NCI-H345 treated with DMSO at 0.1 percent for 48 hours (cell line): ENCODE results near the gene COLGALT1.
A peak's percentile ranks its signal among the peaks of the same experiment; 100 is the strongest.
"Not testable (repeated sequence)": the region's sequence is repeated elsewhere in the genome, so short reads cannot be mapped to it uniquely, and the experiment has no call there.

Experiments
- DNase-seq: peaks from one replicate; lab custom pipeline; 2025; ENCODE audit not compliant: unreplicated experiment; lab: John Stamatoyannopoulos, UW

COLGALT1 gene

DNA sequence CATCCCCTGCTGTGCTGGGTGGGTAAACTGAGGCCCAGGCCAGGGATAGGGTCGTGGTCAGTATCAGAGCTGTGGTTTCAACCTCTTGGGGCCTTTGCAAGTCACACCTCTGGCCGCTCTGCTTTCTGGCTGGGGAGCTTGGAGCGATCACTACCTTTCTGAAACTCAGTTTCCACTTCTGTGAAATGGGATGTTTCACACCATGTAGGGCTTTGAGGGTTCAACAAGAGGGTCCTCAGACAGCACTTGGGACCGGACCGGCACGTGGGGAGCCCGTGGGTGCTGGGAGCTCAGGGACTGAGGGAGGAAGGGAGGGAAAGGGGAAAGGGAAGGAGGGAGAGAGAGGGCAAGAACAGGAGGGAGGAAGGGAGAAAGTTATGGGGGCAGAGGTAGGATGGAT is 22.9 kb upstream of the COLGALT1 start:
- no peak for DNase-seq

DNA sequence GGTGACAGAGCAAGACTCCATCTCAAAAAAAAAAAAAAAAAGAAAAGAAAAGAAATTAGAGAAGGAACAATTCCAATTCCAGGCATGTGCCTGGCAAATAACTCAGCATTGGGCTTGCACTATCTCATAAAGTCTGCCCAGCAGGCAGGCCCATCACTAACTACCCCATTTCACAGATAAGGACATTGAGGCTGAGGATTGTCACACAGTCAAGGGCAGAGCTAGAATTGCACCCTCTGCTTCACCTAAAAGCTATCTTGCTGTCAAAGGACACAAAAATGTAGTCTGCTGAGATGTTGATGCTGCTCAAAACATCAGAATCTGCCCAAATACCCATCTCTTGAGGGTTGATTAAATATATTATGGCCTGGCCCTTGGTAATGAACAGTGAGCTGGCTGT is 20.7 kb upstream of the COLGALT1 start:
- DNase-seq, result no peak

DNA sequence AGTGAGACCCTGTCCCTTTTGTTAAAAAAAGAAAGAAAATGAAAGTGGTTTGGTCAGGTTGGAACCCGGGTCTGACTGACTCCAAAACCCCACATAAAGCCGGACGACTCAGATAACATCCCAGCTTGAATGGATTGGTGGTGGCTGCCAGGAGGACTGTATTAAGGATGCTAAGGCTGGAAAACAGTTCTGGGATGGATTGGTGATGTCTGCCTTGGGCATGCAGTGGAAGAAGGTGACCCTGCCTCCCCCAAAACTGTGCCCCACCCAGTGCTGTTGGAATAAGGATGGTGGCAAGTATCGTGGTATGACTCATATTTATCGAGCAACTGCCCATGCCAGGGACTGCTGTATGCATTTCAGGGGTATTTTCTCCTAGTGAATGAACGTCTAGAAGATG is 18.5 kb upstream of the COLGALT1 start:
- no peak for DNase-seq

DNA sequence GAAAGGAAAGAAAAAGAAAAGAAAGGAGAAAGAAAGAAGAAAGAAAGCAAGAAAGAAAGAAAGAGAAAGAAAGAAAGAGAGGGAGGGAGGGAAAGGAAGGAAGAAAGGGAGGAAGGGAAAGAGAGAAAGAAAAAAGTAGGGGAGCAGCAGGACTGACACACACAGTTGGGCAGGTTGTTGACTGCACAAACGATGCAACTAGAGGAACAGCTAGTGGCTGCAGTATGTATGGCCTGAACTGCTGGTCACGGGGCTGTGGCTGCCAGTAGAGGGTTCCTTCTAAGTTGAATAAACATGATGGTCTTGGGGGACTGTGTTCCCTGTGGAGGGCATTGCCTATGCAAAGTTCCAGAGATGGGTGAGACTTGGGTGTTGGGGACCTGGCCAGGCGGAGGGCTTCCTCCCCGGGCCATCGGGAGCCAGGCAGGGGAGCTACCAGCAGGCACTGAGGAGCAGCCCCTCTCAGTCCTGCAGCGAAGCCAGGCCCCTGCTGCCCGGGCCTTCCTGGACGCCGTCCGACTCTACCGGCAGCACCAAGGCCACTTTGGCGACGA is 16.7 kb upstream of the COLGALT1 start:
- no peak for DNase-seq

DNA sequence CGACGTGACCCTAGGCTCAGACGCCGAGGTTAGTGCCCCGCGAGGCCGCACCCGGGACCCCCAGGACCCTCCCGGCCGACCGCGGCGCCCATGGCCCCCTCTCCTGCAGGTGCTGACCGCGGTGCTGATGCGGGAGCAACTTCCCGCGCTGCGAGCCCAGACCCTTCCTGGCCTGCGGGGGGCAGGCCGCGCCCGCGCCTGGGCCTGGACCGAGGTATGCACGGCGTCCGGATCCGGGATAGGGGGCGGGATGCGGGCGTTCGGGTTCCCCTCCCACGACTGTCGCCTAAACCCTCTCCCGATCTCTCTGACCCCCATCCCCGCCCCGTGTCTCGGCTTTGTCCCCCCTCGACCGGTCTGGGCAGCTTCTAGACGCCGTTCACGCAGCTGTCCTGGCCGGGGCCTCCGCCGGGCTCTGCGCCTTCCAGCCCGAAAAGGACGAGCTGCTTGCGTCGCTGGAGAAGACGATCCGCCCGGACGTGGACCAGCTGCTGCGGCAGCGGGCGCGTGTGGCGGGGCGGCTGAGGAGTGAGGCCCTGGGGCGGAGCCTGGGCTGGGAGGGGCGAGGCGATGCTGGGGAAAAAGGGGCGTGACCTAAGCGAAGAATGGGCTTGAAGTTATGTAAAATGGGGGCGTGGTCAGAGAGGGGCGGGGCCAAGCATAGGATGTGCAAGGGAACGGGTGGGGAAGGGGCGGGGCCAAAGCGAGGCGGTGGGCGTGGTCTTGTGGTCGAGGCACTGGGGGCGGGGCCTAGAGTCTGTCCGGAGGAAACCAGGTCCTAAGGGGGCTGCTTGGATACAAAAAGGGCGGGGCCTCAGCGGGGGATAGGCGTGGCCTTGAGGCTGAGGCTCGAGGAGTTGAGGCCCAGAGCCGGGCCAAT is 16.0 kb upstream of the COLGALT1 start:
- peak; percentile 72 for DNase-seq

DNA sequence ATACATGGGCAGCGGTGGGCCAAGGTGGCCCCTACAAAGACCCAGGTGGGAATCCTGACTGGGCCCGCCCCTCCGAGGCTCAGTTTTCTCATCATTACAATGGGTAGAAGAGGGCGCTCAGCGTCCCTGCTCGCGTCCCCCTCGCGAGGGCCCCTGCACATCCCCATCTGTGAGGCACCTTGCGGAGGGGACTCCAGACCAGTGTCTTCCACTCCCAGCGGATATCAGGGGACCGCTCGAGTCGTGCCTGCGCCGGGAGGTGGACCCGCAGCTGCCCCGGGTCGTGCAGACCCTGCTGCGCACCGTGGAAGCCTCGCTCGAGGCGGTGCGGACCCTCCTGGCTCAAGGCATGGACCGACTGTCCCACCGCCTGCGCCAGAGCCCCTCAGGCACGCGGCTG is 15.3 kb upstream of the COLGALT1 start:
- no peak for DNase-seq

DNA sequence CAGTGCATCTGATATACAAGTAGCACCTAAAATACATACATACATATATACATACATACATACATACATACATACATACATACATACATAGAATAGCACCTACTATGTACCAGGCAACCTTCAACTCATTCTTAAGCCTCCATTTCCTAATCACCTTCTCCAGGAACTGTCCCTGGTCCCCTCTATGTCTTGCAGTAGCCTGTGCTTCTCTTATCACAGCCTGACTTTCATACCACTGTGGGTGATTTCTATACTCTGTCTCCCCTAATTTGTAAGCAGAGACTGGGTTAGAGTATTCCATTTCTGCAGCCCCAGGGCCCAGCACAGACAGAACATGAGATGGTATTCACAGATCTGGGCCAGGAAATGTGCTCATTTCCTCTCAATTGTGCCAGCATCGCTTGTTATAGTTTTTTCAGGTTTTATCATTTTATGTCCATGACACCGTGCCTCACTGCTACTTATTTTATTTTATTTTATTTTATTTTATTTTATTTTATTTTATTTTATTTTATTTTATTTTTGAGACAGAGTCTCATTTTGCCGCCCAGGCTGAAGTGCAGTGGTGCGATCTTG is 14.2 kb upstream of the COLGALT1 start:
- no peak for DNase-seq

DNA sequence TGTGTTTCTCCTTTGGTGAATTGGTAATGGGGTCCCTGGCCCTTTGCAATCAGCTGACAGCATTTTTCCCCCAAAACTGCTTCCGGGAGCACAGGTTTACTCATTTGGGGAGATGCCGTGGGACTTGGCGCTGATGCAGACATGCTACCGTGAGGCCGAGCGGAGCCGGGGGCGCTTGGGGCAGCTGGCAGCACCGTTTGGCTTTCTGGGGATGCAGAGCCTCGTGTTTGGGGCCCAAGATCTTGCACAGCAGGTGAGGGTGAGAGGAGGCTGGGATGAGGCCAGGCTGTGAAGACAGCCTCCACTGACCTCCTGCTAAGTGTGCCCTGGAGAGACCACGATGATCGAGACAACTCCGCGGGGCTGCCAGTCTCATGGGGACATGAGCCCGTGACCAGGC is 13.4 kb upstream of the COLGALT1 start:
- no peak for DNase-seq

DNA sequence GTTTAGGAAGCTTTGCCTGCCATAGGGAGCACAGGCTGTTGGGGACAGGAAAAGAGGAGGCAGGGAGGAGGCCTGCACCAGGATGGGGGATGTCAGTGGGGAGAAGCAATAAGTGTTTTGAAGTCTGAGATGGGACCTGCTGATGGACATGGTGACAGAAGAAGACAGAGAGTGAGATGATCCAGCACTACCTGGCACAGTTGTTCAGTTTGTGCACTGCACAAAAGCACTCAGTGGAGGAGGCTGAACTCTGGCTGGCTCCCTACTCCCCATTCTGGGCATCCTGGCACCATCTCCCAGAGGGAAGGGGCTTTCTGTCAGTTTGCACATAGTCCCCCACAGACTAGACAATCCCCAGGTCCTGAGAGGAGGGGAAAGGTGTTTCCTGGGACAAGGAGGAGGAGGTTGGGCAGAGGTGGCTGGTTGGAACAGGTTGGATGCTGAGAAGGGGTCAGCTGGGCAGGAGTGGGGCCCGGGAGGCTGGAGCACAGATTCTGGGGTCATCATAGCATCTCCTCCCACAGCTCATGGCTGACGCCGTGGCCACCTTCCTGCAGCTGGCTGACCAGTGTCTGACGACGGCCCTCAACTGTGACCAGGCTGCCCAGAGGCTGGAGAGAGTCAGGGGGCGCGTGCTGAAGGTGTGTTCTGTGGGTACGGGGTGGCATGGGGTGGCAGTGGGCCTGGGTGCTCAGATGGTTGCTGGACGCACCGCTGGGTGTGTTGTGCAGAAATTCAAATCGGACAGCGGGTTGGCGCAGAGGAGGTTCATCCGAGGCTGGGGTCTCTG is 12.5 kb upstream of the COLGALT1 start:
- DNase-seq, result no peak

DNA sequence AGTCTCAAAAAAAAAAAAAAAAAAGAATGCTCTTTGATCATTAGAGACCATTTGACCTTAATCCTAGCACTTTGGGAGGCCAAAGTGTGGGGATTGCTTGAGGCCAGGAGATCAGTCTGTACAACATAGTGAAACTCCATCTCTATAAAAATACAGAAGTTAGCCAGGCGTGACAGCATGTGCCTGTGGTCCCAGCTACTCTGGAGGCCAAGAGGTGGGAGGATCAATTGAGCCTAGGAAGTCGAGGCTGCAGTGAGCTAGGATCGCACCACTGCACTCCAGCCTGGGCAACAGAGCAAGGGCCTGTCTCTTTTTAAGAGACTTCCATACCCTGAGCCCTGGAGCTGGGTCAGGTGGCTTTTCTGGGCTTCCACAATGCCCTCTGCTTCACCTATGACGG is 11.5 kb upstream of the COLGALT1 start:
- DNase-seq, result no peak

DNA sequence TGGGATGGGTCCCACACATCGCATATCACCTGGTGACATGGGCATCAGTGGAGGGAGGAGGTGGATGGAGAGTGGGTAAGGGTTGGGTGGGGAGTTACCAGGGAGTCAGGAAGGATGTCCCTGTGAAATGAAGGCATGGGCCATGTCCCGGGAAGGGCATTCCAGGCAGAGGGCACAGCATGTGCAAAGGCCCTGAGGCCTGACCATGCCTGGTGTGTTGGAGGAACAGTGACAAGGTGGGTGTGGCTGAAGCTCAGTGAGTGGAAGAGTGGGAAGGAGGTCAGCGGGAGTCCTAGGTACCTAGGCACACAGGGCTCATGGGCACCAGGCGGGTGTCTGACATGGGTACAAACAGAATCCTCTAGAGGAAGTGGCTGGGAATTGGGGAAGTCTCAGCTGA is 11.0 kb upstream of the COLGALT1 start:
- DNase-seq, result no peak

DNA sequence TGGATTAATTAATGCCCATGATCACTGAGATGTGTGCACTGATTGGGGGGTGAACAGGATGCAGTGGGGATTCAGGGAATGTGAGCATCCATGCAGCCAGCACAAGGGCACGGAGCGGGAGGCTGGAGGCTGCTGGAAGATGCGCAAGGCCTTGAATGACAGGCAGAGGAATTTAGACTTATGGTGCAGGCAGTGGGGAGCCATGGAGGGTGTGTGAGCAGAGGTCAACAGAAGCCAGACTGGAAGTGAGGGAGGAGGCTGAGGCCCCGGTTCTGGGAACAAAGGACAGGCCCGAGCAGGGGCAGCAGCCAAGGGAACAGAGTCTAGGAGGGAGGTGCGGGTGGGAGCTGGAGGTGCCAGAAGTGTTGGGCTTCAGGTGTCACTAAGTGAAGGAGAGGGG is 7.3 kb upstream of the COLGALT1 start:
- no peak for DNase-seq

DNA sequence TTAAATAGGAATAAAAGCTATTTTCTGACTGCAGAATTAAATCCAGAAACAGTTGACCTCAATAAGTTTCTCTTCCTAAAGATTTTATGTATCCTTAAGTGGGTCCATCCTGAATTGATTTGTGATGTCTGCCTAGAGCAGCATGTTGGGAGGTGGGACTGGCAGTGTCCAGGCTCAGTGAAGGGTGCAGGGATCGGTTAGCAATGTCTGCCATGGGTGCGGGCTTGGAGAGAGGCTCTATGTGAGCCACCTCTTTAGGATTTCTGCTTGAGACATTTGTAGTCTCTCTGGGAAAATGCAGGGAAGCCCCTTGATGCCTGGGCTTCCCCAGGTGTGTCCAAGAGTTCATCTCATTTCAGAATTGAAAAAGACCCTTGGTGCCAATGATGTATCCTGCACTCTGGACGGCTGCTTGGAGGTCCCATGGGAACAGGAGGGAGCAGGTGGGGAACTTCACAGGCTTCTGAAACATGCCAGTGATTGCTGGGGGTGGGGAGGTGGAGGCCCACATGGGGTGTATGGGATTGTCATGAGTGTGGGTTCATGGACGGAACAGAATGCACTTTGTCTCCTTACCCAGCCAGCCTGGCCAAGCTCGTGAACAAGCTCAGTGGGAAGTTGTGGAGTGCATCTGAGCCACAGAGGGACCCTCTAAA is 6.2 kb upstream of the COLGALT1 start:
- no peak for DNase-seq

DNA sequence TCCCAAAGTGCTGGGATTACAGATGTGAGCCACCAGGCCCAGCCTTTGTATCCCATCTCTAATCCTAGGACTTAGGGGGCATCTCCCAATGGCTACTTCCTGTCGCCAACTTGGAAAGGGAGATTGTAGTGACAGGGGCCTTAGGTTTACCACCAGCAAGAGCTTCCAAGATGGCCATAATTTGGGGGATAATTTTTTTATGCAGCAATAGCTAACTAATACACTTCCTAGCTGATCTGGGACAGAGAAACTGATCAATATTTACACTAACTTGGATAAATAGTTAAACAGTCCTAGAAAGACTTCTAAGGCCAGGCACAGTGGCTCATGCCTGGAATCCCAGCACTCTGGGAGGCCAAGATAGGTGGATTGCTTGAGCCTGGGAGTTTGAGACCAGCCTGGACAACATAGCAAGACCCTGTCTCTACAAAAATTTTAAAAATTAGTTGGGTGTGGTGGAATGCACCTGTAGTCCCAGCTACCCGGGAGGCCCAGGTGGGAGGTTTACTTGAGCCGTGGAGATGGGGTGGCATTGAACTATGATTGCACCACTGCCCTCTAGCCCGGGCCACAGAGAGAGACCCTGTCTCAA is 5.3 kb upstream of the COLGALT1 start:
- no peak for DNase-seq

DNA sequence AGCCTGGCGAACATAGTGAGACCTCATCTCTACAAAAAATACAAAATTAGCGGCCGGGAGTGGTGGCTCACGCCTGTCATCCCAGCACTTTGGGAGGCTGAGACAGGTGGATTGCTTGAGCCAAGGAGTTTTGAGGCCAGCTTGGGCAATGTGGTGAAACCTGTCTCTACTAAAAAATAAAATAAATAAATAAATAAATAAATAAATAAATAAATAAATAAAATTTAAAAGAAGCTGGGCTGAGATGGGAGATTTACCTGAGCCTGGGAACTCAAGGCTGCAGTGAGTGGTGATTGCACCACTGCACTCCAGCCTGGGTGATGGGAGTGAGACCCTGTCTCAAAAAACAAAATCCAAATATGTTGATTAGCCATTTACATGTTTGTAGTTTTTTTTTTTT is 2.7 kb upstream of the COLGALT1 start:
- not testable (repeated sequence) for DNase-seq

DNA sequence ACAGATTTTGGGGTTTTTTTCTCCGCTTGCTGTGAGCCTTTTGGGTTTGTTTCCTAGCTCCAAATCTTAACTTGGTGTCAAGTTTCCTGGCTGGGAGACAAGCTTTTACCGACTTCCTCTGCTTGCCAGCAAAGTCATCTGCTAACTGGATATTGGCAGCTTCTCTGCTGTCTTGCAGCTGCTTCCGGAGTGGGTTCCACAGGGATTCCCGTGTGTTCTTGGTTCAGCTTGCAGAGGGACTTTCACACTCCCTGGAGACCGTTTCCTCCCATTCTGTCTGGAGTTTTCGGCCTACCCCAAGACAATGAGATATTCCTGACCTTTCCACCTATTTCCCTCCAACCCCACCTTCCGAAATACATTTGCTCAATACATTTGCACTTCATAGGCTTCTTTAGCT is 2.2 kb upstream of the COLGALT1 start:
- DNase-seq, result no peak

DNA sequence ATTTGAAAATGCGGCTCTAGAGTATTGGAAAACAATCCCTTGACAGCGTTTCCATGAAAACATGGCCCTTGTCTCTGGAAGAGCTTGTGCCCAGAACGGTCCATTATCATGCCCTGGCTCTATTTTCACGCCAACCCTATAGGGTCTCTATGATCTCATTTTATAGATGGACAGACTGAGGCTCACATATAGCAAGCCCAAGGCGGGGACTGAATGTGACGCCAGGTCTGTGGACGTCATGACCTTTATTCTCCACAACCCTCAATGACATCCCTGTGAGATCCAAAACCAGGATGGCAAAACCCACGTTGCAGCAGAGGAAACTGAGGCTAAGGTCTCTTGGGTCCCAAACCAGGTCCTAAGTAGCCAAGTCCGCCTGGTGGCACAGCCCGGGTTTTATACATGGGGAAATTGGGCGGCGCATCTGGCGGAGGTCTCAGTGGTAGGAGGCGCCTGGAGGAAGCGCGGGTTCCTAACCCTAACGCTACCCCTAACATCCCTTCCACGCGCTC is 425 bp upstream of the COLGALT1 start:
- no peak for DNase-seq

DNA sequence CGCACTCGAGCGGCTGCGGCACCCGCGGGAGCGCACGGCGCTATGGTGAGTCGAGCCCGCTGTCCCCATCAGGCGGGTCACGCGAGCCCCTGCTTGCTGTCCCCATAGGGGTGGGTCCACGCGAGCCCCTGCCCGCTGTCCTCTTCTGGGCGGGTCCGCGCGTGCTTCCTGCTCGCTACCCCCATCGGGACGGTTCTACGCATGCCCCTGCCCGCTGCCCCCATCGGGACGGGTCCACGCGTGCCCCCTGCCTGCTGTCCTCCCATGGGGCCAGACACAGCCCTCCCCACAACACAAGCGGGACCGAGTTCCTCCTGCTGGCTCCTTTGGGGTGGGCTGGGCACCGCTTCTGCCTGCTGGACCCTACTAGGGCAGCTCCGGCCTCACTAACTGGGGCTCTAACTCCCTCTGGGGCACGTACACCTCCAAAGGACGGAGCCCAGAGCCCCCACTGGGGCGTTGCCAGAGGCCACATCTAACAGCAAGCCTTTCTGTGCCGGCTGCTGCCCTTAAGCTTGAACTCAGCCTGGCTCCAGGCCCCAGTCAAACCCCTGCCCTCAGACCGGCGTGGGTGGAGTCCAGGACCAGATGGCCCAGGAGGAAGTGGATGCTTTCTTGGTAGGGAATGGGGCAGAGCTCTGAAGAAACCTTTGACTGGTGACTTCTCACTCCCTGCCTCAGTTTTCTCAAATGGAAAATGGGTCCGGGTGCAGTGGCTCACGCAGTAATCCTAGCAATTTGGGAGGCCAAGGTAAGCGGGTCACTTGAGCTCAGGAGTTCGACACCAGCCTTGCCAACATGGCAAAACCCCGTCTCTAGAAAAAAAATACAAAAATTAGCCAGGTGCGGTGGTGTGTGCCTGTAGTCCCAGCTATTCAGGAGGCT is 722 bp downstream of the COLGALT1 start:
- DNase-seq, result no peak

DNA sequence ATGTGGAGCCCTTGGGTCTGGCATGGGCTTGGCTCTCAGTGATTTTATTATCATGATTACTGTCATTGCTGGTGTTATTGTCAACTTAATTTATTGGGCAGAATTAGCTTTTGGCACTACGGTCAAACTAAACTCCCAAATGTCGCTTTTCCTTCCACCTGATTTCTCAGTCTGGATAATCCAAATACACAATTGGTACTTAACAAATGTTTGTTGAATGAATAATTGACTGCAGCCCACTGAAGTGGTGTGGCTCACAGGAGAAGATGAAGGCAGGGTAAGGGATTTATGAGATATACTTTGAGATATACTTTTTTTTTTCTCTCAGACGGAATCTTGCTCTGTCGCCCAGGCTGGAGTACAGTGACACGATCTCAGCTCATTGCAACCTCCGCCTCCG is 1.5 kb downstream of the COLGALT1 start:
- DNase-seq, result no peak

DNA sequence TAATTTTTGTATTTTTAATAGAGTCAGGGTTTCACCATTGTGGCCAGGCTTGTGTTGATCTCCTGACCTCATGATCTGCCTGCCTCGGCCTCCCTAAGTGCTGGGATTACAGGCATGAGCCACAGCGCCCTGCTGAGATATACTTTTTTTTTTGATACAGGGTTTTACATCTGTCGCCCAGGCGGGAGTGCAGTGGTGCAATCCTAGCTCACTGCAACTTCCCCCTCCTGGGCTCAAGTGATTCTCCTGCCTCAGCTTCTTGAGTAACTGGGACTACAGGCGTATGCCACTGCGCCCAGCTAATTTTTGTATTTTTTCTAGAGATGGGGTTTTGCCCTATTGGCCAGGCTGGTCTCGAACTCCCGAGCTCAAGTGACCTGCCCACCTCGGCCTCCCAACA is 2.0 kb downstream of the COLGALT1 start:
- DNase-seq, result no peak
